Measurements from ENCODE around the gene SP3.

SP3 gene

DNA sequence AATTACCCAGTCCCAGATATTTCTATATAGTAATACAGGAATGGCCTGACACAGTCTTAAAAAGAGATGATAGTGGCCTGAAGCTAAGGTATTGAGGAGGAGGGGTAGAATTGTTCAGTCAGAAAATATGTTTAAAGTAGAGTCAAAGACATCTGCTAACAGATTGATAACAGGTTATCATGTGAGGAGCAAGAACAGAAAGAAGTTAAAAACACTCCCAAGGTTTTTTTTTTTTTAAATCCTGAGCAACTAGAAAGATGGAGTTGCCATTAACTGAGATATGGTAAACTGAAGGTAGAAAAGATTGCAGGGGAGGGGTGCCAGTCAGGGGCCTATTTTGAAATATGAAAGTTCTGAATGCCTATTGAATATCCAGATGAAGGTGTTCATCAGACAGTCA, 43.1 kb downstream of the SP3 start:
- DNase-seq (ENCODE audit: low read depth), result no peak
- no peak for TF ChIP-seq CTCF (conservative IDR thresholded peaks at IDR 0.05; ENCODE audit: low read length)
- H3K4me3 ChIP-seq (ENCODE audit: low read length), result no peak overlapping the region

DNA sequence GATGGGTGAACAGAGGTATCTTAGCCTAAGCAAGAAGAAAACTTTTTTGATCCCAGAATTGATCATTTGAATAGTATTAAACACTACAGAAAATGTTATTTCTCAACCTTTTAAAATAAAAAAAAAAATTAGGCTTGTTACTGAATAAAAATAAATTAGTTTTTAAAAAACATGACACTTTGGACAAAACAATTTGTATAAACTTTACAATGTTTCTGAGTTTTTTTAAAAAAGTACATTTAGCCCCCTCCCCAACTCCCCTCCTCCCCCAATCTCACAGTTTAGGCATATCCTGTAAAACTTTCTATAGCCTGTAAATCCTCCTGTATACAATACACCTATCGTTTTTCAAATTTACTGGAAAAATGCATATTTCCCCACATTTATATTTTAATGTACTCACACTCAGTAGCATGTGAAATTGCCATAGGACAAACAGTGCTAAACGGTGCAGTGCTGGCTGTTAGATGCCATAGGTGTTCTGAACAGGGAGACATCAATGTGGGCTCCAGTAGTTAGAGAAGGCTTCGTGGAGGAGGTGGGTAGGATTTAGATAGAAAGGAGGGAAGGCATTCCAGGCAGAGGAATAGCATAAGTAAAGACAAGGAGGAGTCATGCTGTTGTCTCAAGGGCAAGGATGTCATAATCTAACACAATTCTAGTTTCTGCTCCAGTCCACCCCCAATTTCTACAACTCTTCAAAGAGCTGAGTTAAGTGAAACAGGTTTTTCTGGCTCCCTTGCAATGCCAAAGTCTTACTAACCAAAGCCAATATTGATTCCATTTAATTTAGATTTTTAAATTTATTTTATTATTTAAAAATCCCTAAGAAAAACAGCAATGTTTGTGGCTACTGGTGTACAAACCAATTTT, 50.9 kb downstream of the SP3 start:
- no peak for TF ChIP-seq CTCF (conservative IDR thresholded peaks at IDR 0.05; ENCODE audit: low read length)
- no peak overlapping the region for H3K4me3 ChIP-seq (ENCODE audit: low read length)
- DNase-seq (ENCODE audit: low read depth), result no peak

DNA sequence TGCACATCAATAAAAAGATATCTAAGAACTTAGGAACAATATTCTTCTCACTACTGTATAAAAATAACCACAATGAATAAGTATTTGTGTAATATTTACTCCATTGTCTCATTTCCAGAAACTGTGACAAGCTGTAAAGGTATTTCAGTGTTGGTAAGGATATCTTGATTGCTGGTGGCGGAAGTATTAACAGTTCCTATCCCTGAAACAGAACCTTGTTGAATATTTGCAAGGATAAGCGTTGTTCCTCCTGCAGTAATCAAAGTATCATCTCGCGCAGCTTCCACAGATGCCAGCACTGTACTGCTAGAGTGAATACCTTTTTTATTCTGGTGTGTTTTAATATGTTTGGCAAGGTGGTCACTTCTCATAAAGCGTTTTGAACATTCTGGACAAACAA, 55.3 kb downstream of the SP3 start:
- H3K4me3 ChIP-seq (ENCODE audit: low read length), result no peak overlapping the region
- no peak for TF ChIP-seq CTCF (conservative IDR thresholded peaks at IDR 0.05; ENCODE audit: low read length)
- DNase-seq (ENCODE audit: low read depth), result peak; percentile 3

GRCh38 chr2:173906626-173907025, 58.5 kb downstream of the SP3 start:
- no peak overlapping the region for H3K4me3 ChIP-seq (ENCODE audit: low read length)
- no peak for DNase-seq (ENCODE audit: low read depth)
- no peak for TF ChIP-seq CTCF (conservative IDR thresholded peaks at IDR 0.05; ENCODE audit: low read length)

DNA sequence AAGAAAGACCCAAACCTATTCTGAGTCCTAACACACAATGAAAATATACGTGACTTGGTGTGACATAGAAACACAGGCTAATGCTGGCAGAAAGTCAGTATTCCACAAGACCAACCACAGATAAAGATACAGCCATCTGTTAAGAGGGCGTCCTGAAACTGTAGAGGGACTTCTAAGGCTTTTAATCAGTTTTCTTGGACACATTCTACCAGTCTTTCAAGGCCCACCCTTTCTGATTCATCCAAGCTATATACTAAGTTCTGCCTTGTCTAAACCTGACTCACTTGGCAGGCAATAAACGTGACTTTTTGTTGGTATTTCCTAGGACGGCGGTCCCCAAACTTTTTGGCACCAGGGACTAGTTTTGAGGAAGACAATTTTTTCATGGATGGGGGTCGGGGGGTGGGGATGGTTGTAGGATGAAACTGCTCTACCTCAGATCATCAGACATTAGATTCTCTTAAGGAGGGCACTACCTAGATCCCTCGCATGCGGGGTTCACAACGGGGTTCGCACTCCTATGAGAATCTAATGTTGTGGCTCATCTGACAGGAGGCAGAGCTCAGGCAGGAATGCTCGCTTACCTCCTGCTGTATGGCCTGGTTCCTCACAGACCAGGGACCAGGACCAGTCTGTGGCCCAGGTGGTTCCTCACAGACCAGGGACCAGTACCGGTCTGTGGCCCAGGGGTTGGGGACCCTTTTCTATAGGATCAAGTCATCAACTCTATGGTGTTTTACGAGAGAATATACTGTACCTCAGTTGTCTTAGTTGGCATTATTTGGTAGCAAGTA, 61.4 kb downstream of the SP3 start:
- no peak for TF ChIP-seq CTCF (conservative IDR thresholded peaks at IDR 0.05; ENCODE audit: low read length)
- no peak for DNase-seq (ENCODE audit: low read depth)
- H3K4me3 ChIP-seq (ENCODE audit: low read length), result no peak overlapping the region

DNA sequence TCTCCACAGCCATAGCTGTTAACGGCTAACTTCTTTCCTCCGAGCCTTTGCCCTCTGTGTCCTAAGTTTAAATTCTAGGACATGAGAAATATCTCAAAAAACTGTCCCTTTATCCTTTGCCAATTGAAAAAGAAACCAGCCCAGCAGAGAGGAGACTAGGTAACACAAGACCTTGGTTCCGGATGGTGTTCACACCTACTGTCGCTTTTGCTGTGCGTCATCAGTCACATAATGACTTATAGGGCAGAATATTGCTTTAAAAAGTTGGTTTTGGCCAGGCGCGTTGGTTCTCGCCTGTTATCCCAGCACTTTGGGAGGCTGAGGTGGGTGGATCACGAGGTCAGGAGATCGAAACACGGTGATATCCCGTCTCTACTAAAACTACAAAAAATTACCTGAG, 66.2 kb downstream of the SP3 start:
- no peak overlapping the region for H3K4me3 ChIP-seq (ENCODE audit: low read length)
- no peak for DNase-seq (ENCODE audit: low read depth)

More for the DNA sequence above, 66.2 kb downstream of the SP3 start:
- TF ChIP-seq CTCF (conservative IDR thresholded peaks at IDR 0.05; ENCODE audit: low read length), result no peak

All from AG10803 (cell line).